OCI-LY7 (cell line): ENCODE data around the gene STAC. TPM values are rescaled to one million over a fixed set of nuclear protein-coding genes. Genes with fewer than 3 reads are reported as not detected.

ENCODE experiments used
- BruUV-seq: library from RNA; stranded (reverse); fragments of 400-500 nt; replicated peaks from 2 replicates; lab custom pipeline; 2021; lab: Mats Ljungman, UMichigan
- CTCF ChIA-PET: fragments of 300-600 bp; sonication (Branson Sonifier 250); formaldehyde crosslinking; loops from one replicate; lab custom pipeline; 2022; ENCODE audit warnings: antibody characterized with exemption; ENCODE audit not compliant: unreplicated experiment; lab: Charles Lee
- POLR2A ChIA-PET: fragments of 300-600 bp; sonication (Branson Sonifier 250); formaldehyde crosslinking; loops from one replicate; lab custom pipeline; 2022; ENCODE audit warnings: antibody characterized with exemption; lab: Charles Lee
- DNase-seq: peaks from one replicate; pipeline ENCODE4 v3.0.0-alpha.2; 2015; ENCODE audit warnings: low spot score
- H2AFZ ChIP-seq: fragments of 200-600 bp; sonication (generic), shearing (Covaris generic); 2 replicates; pipeline ENCODE4 v1.6.1; 2014; ENCODE audit warnings: mild to moderate bottlenecking, antibody characterized with exemption, low read length, moderate library complexity
- H3K27ac ChIP-seq: fragments of 200-600 bp; sonication (generic); 2 replicates; pipeline ENCODE4 v1.5.1; 2014; ENCODE audit warnings: mixed run types, low read depth, mild to moderate bottlenecking, moderate library complexity, low read length, inconsistent platforms; ENCODE audit not compliant: poor library complexity, severe bottlenecking
- H3K36me3 ChIP-seq: fragments of 200-600 bp; sonication (generic); 2 replicates; pipeline ENCODE4 v1.6.1; 2014; ENCODE audit warnings: mild to moderate bottlenecking, antibody characterized with exemption, low read length, moderate library complexity, mixed read lengths; ENCODE audit not compliant: insufficient read depth
- H3K4me1 ChIP-seq: fragments of 200-600 bp; sonication (generic); 2 replicates; pipeline ENCODE4 v1.5.1; 2014; ENCODE audit warnings: mild to moderate bottlenecking, low read length; ENCODE audit not compliant: insufficient read depth, poor library complexity, severe bottlenecking
- H3K4me2 ChIP-seq: fragments of 200-600 bp; sonication (generic); 2 replicates; pipeline ENCODE4 v1.6.1; 2014; ENCODE audit warnings: mild to moderate bottlenecking, low read length
- H3K4me3 ChIP-seq: fragments of 200-600 bp; sonication (generic); 2 replicates; pipeline ENCODE4 v1.5.1; 2014; ENCODE audit warnings: mild to moderate bottlenecking, low read depth, low read length; ENCODE audit not compliant: poor library complexity, severe bottlenecking
- H3K79me2 ChIP-seq: fragments of 200-600 bp; sonication (generic); 2 replicates; pipeline ENCODE4 v1.6.1; 2016; ENCODE audit warnings: low read depth, mild to moderate bottlenecking, low read length, moderate library complexity, mixed read lengths; ENCODE audit not compliant: insufficient read depth
- H3K9me2 ChIP-seq: fragments of 200-600 bp; sonication (generic); 2 replicates; pipeline ENCODE4 v1.6.1; 2016; ENCODE audit warnings: mild to moderate bottlenecking, low read length, mixed read lengths; ENCODE audit not compliant: insufficient read depth
- H3K9me3 ChIP-seq: fragments of 200-600 bp; sonication (generic); 2 replicates; pipeline ENCODE4 v1.6.1; 2014; ENCODE audit warnings: mild to moderate bottlenecking, mixed run types, low read length, mixed read lengths
- H4K20me1 ChIP-seq: fragments of 200-600 bp; sonication (generic); 2 replicates; pipeline ENCODE4 v1.6.1; 2014; ENCODE audit warnings: mild to moderate bottlenecking, antibody characterized with exemption, low read length, moderate library complexity, mixed read lengths; ENCODE audit not compliant: insufficient read depth
- EZH2phosphoT487 ChIP-seq: fragments of 200-600 bp; sonication (generic); IDR thresholded peaks from 2 replicates; pipeline ENCODE4 v1.6.1; 2018; ENCODE audit warnings: low read depth, borderline replicate concordance, mild to moderate bottlenecking, mixed run types, antibody characterized with exemption, low read length, moderate library complexity, mixed read lengths
- intact Hi-C: fragments of 100-400 bp; cut with micrococcal nuclease; formaldehyde crosslinking; loops from one replicate; pipeline ENCODE4 v1.10.0; 2022; ENCODE audit not compliant: unreplicated experiment
- total RNA-seq, 2 experiments: library from RNA; depleted of rRNA in 1 of 2; stranded (reverse); fragments of >200 nt in 1 of 2; shearing (Covaris generic) in 1 of 2; gene quantifications; 2 replicates each; pipeline ENCODE4 v1.2.3, GENCODE V29; 2014 to 2022
- TF ChIP-seq, protein P1 (sequence below): fragments of 200-600 bp; sonication (generic); conservative IDR thresholded peaks from 2 replicates; pipeline ENCODE4 v1.5.1; 2014; ENCODE audit warnings: mild to moderate bottlenecking, antibody characterized with exemption, low read length, moderate library complexity, mixed read lengths

Gene STAC
- total RNA-seq, 2 experiments from 2014 or later: not detected

GRCh38 chr3:36372534-36372935, 7.8 kb upstream of the STAC start:
- CTCF ChIA-PET: no interaction called here
- intact Hi-C loops: no loop called here
- TF ChIP-seq EZH2phosphoT487: no peak
- TF ChIP-seq, protein P1, sequence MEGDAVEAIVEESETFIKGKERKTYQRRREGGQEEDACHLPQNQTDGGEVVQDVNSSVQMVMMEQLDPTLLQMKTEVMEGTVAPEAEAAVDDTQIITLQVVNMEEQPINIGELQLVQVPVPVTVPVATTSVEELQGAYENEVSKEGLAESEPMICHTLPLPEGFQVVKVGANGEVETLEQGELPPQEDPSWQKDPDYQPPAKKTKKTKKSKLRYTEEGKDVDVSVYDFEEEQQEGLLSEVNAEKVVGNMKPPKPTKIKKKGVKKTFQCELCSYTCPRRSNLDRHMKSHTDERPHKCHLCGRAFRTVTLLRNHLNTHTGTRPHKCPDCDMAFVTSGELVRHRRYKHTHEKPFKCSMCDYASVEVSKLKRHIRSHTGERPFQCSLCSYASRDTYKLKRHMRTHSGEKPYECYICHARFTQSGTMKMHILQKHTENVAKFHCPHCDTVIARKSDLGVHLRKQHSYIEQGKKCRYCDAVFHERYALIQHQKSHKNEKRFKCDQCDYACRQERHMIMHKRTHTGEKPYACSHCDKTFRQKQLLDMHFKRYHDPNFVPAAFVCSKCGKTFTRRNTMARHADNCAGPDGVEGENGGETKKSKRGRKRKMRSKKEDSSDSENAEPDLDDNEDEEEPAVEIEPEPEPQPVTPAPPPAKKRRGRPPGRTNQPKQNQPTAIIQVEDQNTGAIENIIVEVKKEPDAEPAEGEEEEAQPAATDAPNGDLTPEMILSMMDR: no peak
- no peak overlapping the region for H3K27ac ChIP-seq
- H3K4me3 ChIP-seq: no peak overlapping the region
- no TSS peak for BruUV-seq
- no peak for DNase-seq
- H3K9me3 ChIP-seq: no peaks in the 10 kb centered on the region
- H4K20me1 ChIP-seq: no peaks in the 10 kb centered on the region
- no peak overlapping the region for H2AFZ ChIP-seq
- H3K36me3 ChIP-seq: no peaks in the 10 kb centered on the region
- no peaks in the 10 kb centered on the region for H3K9me2 ChIP-seq
- H3K4me2 ChIP-seq: no peak overlapping the region
- no peaks in the 10 kb centered on the region for H3K4me1 ChIP-seq
- POLR2A ChIA-PET: interaction anchor here (0.7 kb wide), 1 partner anchor 1909 kb away, joined by 3 read pairs; no protein-coding TSS in a partner anchor
- H3K79me2 ChIP-seq: no peaks in the 10 kb centered on the region

DNA sequence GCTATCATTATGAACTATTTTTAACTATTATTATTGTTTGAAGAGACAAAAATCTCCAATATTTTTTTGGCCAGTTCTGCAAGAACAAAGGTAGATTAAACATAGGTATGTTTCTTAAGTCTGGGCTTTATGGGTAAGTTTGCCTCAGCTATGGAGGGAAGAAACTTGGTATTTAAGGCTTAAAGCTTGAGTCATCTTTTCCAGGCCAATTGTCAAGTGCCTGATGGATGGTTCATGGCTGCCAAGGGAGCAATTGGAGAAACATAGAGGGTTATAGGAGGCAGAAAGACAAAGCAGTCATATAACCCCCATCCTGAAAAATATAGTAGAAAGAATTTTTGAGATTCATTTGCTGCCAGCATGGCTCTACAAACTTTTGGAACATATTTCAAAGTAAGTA, 7.2 kb upstream of the STAC start:
- no peak overlapping the region for H2AFZ ChIP-seq
- no peak overlapping the region for H3K4me3 ChIP-seq
- H3K9me2 ChIP-seq: no peaks in the 10 kb centered on the region
- intact Hi-C loops: no loop called here
- POLR2A ChIA-PET: no interaction called here
- H3K4me2 ChIP-seq: no peak overlapping the region
- H3K79me2 ChIP-seq: no peaks in the 10 kb centered on the region
- no peaks in the 10 kb centered on the region for H4K20me1 ChIP-seq
- no peaks in the 10 kb centered on the region for H3K4me1 ChIP-seq
- no peaks in the 10 kb centered on the region for H3K9me3 ChIP-seq
- no peaks in the 10 kb centered on the region for H3K36me3 ChIP-seq
- TF ChIP-seq EZH2phosphoT487: no peak
- TF ChIP-seq, protein P1: no peak
- no TSS peak for BruUV-seq
- DNase-seq: no peak
- CTCF ChIA-PET: no interaction called here
- no peak overlapping the region for H3K27ac ChIP-seq

DNA sequence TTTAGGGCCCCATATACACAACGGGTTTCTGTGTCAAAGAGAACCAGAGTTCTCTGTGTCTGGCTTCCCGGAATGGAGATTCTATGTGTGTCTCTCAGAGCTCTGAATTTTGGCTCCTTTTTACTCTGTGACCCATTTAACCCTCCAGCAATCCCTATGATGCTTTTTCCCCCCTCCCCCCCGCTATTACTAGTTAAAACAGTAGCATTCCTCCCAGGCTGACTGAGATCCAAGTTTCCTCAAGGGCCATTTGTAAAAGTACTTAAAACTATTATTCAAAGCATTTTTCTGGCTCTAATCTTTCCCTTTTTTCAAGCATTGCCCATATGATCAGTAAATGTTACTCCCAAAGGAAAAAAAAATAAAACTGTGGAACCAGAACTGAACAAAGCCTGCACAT, 6.6 kb upstream of the STAC start:
- no peak for DNase-seq
- no peak overlapping the region for H3K4me3 ChIP-seq
- no peaks in the 10 kb centered on the region for H3K4me1 ChIP-seq
- no peak overlapping the region for H3K27ac ChIP-seq
- no peak overlapping the region for H2AFZ ChIP-seq
- intact Hi-C loops: no loop called here
- no peaks in the 10 kb centered on the region for H3K79me2 ChIP-seq
- no peak overlapping the region for H3K4me2 ChIP-seq
- TF ChIP-seq, protein P1: no peak
- TF ChIP-seq EZH2phosphoT487: no peak
- H3K36me3 ChIP-seq: no peaks in the 10 kb centered on the region
- ChIA-PET POLR2A (no interaction called here), CTCF (no interaction called here)
- no peaks in the 10 kb centered on the region for H3K9me2 ChIP-seq
- H4K20me1 ChIP-seq: no peaks in the 10 kb centered on the region
- no TSS peak for BruUV-seq
- H3K9me3 ChIP-seq: no peaks in the 10 kb centered on the region
